ENCODE results near the gene VAMP7. TPM values are rescaled to one million over a fixed set of nuclear protein-coding genes. Genes with fewer than 3 reads are reported as not detected.
"Not testable (repeated sequence)": the region's sequence is repeated elsewhere in the genome, so short reads cannot be mapped to it uniquely, and the experiment has no call there.

VAMP7 gene
- polyA plus RNA-seq, 3 donors: 43.3 to 50.8 (median 45.6) TPM

DNA sequence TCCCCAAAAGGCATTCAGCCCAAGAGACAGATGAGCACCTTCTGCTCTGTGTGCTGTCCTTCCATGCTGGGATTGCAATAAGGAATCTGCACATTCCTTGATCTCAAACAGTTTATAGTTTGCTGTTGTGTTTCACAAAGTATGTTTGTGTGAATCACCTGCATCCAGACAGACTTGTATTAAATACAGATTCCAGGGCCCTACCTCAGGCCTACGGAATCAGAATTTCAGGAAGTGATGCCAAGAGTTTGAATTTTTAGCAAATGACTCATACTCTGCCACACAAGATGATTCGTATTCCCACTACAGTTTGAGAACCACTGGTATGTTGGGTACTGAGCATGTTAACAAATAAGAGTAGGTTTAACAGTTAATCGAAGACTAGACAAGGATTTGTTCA is 7.0 kb downstream of the VAMP7 start:
- no peak for DNase-seq (ENCODE audit: extremely low read depth in 1 of 11, low read depth in 9 of 11, low spot score in 4 of 11)

- DNase-seq (ENCODE audit: extremely low read depth in 1 of 11, low read depth in 9 of 11, low spot score in 4 of 11): no peak
These were observed 8.2 kb downstream of the VAMP7 start for GRCh38 chrX:155889328-155889727.

- no peak for DNase-seq (ENCODE audit: extremely low read depth in 1 of 11, low read depth in 9 of 11, low spot score in 4 of 11)
These were observed 10.5 kb downstream of the VAMP7 start for GRCh38 chrX:155891446-155892210.

- DNase-seq (ENCODE audit: extremely low read depth in 1 of 11, low read depth in 9 of 11, low spot score in 4 of 11): no peak
These were observed 12.4 kb downstream of the VAMP7 start for GRCh38 chrX:155893521-155893920.

GRCh38 chrX:155896512-155896911 is 15.4 kb downstream of the VAMP7 start:
- no peak for DNase-seq (ENCODE audit: extremely low read depth in 1 of 11, low read depth in 9 of 11, low spot score in 4 of 11)

DNA sequence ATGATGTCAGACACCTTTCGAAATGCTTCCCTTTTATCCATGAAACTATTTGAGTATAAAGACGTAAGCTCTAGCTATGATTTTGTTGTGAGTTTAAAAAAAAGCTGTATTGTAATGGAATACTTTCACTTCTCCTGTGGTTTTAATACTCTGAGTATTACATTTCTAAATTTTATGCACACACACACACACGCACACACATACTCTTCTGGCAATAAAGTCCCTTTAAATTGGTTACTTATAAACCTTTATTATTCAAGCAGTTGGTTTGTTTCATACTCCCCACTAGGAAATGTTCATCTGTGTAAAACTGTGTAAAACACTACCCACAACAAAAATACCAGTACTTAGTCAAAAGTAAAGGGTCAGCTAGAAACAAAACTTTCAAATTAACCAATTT is 18.2 kb downstream of the VAMP7 start:
- DNase-seq (ENCODE audit: extremely low read depth in 1 of 11, low read depth in 9 of 11, low spot score in 4 of 11): no peak

- DNase-seq (ENCODE audit: extremely low read depth in 1 of 11, low read depth in 9 of 11, low spot score in 4 of 11): no peak
These were observed 19.6 kb downstream of the VAMP7 start for GRCh38 chrX:155900765-155901164.

- not testable (repeated sequence) for DNase-seq (ENCODE audit: extremely low read depth in 1 of 11, low read depth in 9 of 11, low spot score in 4 of 11)
These were observed 26.5 kb downstream of the VAMP7 start for GRCh38 chrX:155907661-155908060.

DNA sequence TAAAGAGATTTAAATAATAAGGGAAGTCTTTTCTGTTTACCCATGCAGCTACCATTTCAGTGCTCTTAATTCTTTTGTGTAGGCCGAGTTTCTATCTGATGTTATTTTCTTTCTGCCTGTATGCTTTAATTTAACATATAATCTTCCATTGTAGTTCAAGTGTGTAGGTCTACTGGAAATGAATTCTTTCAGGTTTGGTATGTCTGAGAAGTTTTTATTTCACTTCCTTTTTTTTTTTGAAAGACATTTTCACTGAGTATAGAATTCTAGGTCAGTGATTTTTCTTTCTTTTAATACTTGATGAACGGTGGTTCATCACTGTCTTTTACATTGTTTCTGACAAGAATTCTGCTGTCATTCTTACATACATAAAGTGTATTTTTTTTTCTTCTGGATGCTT is 42.1 kb downstream of the VAMP7 start:
- no peak for DNase-seq (ENCODE audit: extremely low read depth in 1 of 11, low read depth in 9 of 11, low spot score in 4 of 11)

DNA sequence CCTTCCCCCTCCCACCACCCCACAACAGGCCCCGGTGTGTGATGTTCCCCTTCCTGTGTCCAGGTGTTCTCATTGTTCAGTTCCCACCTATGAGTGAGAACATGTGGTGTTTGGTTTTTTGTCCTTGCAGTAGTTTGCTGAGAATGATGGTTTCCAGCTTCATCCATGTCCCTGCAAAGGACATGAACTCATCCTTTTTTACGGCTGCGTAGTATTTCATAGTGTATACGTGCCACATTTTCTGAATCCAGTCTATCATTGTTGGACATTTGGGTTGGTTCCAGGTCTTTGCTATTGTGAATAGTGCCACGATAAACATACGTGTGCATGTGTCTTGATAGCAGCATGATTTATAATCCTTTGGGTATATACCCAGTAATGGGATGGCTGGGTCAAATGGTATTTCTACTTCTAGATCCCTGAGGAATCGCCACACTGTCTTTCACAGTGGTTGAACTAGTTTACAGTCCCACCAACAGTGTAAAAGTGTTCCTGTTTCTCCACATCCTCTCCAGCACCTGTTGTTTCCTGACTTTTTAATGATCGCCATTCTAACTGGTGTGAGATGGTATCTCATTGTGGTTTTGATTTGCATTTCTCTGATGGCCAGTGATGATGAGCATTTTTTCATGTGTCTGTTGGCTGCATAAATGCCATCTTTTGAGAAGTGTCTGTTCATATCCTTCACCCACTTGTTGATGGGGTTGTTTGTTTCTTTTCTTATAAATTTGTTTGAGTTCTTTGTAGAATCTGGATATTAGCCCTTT is 49.9 kb downstream of the VAMP7 start:
- DNase-seq (ENCODE audit: extremely low read depth in 1 of 11, low read depth in 9 of 11, low spot score in 4 of 11): not testable (repeated sequence)

DNA sequence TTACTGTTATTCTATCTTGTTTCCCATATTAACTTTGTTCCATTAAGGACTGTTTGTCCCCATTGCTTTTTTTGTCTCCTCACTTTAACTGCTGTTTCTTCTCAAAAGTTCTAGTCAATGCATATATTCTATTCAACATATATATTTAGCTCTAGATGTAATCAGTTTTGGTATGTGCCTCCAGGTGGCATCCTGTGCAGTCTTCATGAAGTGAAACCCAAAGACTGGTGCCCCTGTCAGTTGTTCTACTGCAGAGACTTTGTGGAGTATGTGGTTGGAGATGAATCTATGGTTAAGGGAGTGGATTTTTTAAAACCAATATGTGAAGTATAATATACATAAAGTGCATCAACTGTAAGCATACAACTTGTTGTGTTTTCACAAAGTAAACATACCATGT is 57.0 kb downstream of the VAMP7 start:
- no peak for DNase-seq (ENCODE audit: extremely low read depth in 1 of 11, low read depth in 9 of 11, low spot score in 4 of 11)

- DNase-seq (ENCODE audit: extremely low read depth in 1 of 11, low read depth in 9 of 11, low spot score in 4 of 11): no peak
These were observed 68.0 kb downstream of the VAMP7 start for GRCh38 chrX:155949098-155949497.

GRCh38 chrX:155951237-155951789 is 70.2 kb downstream of the VAMP7 start:
- no peak for DNase-seq (ENCODE audit: extremely low read depth in 1 of 11, low read depth in 9 of 11, low spot score in 4 of 11)

DNA sequence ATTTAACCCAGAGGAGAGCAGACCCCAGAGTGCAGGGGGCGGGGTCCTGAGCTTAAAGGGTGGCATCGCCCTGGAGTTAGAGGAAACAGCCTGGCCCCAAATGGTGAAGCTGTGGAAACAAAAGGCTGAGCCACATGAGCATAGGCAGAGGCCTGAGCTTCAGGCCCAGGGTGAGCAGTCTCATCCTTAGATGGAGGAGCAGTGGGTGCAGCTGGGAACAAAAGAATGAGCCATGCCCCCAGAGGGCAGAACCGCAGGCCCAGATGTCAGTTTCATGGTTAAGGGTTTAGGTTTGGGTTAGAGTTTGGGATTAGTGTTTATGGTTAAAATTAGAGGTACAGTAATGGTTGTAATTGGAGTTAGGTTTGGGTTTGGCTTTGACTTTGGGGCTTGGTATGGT is 71.9 kb downstream of the VAMP7 start:
- no peak for DNase-seq (ENCODE audit: extremely low read depth in 1 of 11, low read depth in 9 of 11, low spot score in 4 of 11)

GRCh38 chrX:155954793-155955192 is 73.6 kb downstream of the VAMP7 start:
- no peak for DNase-seq (ENCODE audit: extremely low read depth in 1 of 11, low read depth in 9 of 11, low spot score in 4 of 11)

DNA sequence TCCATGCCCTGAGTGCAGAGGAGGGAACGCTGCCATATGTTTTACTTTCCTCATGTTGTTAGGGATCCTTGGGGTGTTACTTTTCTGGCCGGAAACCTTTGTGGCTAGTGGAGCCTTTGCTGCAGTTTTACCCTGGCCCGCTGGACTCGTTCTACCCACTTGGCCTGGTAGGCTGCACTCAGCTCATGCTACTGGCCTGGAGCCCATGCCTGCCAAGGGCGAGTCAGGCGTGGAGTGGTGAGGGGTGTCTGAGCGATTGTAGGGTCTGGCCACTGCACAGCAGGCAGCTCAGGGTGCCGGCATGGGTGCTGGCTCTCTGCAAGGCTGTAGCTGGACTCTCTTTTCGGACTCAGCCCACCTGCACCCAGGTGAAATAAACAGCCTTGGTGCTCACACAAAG is 75.0 kb downstream of the VAMP7 start:
- no peak for DNase-seq (ENCODE audit: extremely low read depth in 1 of 11, low read depth in 9 of 11, low spot score in 4 of 11)

DNA sequence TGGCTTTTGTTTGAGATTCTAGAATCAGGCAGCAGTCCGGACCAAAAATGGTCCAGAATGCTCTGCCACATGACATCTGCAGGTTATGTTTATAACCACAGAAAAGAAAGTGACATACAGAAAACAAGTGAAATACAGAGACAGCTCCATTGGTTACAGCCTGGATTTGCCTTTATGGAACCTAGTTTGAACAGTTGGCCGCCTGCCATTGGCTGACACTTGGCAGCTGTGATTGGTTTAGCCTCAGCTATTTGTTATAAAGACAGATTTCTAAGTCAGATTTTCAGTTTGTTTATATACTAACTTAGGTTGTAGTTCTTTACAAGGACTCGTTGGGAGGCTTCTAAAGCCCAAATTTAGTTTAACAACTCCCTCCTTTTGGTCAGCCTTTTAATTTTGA is 75.5 kb downstream of the VAMP7 start:
- DNase-seq (ENCODE audit: extremely low read depth in 1 of 11, low read depth in 9 of 11, low spot score in 4 of 11): peak in 1 of 11 donors; percentile 1

DNA sequence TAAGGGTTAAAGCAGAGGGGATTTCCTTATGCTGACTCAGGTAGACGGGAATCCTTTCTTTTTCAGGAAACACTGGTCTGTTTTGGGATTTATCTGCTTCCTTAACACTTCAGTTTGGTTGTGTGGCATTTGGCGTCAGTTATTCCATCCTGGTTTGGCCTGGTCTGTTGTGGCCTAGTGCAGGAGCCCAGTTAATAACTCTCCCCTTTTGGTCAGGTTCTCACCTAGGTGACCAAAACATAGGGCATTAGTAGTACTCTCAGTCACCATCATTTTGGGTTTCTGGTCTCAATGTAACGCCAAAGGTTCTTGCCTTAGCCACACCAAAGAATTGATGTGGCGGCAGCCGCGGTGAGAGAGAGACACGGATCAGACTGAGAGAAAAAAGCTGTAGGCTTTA is 76.7 kb downstream of the VAMP7 start:
- DNase-seq (ENCODE audit: extremely low read depth in 1 of 11, low read depth in 9 of 11, low spot score in 4 of 11): no peak

DNA sequence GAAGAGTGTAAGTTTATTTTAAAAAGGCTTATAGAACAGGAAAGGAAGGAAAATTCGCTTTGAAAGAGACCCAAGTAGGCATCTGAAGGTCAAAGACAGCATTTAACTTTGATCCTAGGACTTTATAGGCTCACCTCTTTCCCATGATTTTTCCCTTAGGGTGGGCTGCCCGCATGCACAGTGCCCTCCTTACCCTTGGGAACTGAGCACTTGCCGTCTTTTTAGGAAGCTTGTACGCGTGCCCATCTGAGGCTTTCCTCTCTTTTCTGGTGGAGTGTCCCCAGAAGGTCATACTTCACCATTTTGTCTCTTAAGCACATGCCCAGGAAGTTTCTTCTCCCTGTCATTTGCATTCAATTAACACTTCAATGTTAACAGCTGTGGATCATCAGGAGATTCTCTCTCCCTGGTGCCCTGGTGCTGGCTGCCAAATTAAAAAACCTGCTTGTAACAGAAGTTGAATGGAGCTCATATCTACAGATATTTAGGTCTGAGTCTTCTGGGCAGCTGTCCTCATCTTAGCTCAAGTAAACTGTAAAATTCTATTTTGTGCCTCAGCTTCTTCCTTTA is 78.0 kb downstream of the VAMP7 start:
- DNase-seq (ENCODE audit: extremely low read depth in 1 of 11, low read depth in 9 of 11, low spot score in 4 of 11): no peak

GRCh38 chrX:155962906-155963305 is 81.8 kb downstream of the VAMP7 start:
- no peak for DNase-seq (ENCODE audit: extremely low read depth in 1 of 11, low read depth in 9 of 11, low spot score in 4 of 11)

Measured in renal cortex interstitium (tissue), 11 donors.